Measurements from ENCODE around the gene TEPSIN. TPM values are rescaled to one million over a fixed set of nuclear protein-coding genes. Genes with fewer than 3 reads are reported as not detected.

The TEPSIN gene
- total and polyA plus RNA-seq, 2 donors (not counting 3 experiments of a cell fraction or from before 2014, with no cell fraction given) = 41.6 to 45.3 TPM

GRCh38 chr17:81242421-81243332 is 3.8 kb upstream of the TEPSIN start:
- no peak overlapping the region for H3K4me3 ChIP-seq (replicated peaks in 1 of 3; ENCODE audit: insufficient read depth in 1 of 3, low read depth in 1 of 3, low read length in 3 of 3)
- DNase-seq (ENCODE audit: low read depth, low spot score) = no peak
- peak; percentile 9 for TF ChIP-seq POLR2A (IDR thresholded peaks at IDR 0.05; ENCODE audit: low read depth, low read length)
- TF ChIP-seq, protein P1, sequence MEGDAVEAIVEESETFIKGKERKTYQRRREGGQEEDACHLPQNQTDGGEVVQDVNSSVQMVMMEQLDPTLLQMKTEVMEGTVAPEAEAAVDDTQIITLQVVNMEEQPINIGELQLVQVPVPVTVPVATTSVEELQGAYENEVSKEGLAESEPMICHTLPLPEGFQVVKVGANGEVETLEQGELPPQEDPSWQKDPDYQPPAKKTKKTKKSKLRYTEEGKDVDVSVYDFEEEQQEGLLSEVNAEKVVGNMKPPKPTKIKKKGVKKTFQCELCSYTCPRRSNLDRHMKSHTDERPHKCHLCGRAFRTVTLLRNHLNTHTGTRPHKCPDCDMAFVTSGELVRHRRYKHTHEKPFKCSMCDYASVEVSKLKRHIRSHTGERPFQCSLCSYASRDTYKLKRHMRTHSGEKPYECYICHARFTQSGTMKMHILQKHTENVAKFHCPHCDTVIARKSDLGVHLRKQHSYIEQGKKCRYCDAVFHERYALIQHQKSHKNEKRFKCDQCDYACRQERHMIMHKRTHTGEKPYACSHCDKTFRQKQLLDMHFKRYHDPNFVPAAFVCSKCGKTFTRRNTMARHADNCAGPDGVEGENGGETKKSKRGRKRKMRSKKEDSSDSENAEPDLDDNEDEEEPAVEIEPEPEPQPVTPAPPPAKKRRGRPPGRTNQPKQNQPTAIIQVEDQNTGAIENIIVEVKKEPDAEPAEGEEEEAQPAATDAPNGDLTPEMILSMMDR (IDR thresholded peaks at IDR 0.05; ENCODE audit: extremely low read depth in 1 of 2, insufficient read depth in 1 of 2, low read depth in 1 of 2, low read length in 2 of 2) = no peak
- no peak overlapping the region for H3K27ac ChIP-seq (ENCODE audit: insufficient read depth, low read depth, low read length)
- peaks cover 0 to 8% of the 10 kb centered on the region in 2 experiments for H3K36me3 ChIP-seq (ENCODE audit: control insufficient read depth in 2 of 2, extremely low read depth in 1 of 2, insufficient read depth in 2 of 2, low read length in 2 of 2)
- intact Hi-C loops (cut with micrococcal nuclease) (no loop called here), dilution Hi-C loops (cut with MboI; ENCODE audit: extremely low pct_ligation_motif_present, low sequenced_read_pairs) (no loop called here)
- peaks cover 19% of the 10 kb centered on the region for H3K79me2 ChIP-seq (ENCODE audit: control insufficient read depth, insufficient read depth, low read length)
- ChIA-PET CTCF (interaction anchor here (1.0 to 1.3 kb wide), 2 partner anchors 100 to 101 kb away, joined by 3 to 5 read pairs; no protein-coding TSS in a partner anchor), POLR2A (no interaction called here)
- peaks cover 6% of the 10 kb centered on the region for H3K4me1 ChIP-seq (ENCODE audit: control insufficient read depth, extremely low read depth, insufficient read depth, low read length)
- BruUV-seq (replicated peaks) = no TSS peak
- no peak overlapping the region for H3K9ac ChIP-seq (replicated peaks; ENCODE audit: extremely low read depth, insufficient read depth, low read length)
- no peak overlapping the region for H2AFZ ChIP-seq (ENCODE audit: low read depth, low read length)
- H4K20me1 ChIP-seq (replicated peaks; ENCODE audit: control insufficient read depth, extremely low read depth, insufficient read depth, low read length) = no peaks in the 10 kb centered on the region
- no peaks in the 10 kb centered on the region for H3K27me3 ChIP-seq (ENCODE audit: control insufficient read depth in 2 of 2, insufficient read depth in 2 of 2, low read length in 2 of 2)
- H3K9me3 ChIP-seq (replicated peaks; ENCODE audit: control insufficient read depth, insufficient read depth, low read length) = no peaks in the 10 kb centered on the region
- no peaks in the 10 kb centered on the region for H3K9me1 ChIP-seq (replicated peaks; ENCODE audit: control insufficient read depth, extremely low read depth, insufficient read depth, low read length)
- no peak overlapping the region for H3K4me2 ChIP-seq (ENCODE audit: insufficient read depth, low read length)
- no peak for FAIRE-seq

Measured in endothelial cell of umbilical vein (primary cell).